DOHH2 (cell line): ENCODE data around the gene IYD.

ENCODE experiments used
- H3F3A ChIP-seq: fragments of 200-600 bp; sonication (generic), shearing (Covaris generic); 2 replicates; pipeline ENCODE4 v1.6.0; 2016; ENCODE audit warnings: antibody characterized with exemption, mild to moderate bottlenecking; ENCODE audit not compliant: control insufficient read depth, insufficient read depth
- H3K27ac ChIP-seq: fragments of 200-600 bp; sonication (generic); 2 replicates; pipeline ENCODE4 v1.5.1; 2014; ENCODE audit warnings: low read depth, mild to moderate bottlenecking, low read length, moderate library complexity
- H3K27me3 ChIP-seq: fragments of 200-600 bp; sonication (generic); 2 replicates; pipeline ENCODE4 v1.6.1; 2014; ENCODE audit warnings: mild to moderate bottlenecking, low read length, mixed read lengths; ENCODE audit not compliant: control insufficient read depth
- H3K36me3 ChIP-seq: fragments of 200-600 bp; sonication (generic); 2 replicates; pipeline ENCODE4 v1.6.1; 2014; ENCODE audit warnings: mild to moderate bottlenecking, low read length, moderate library complexity, mixed read lengths; ENCODE audit not compliant: control insufficient read depth
- H3K4me1 ChIP-seq: fragments of 200-600 bp; sonication (generic); 2 replicates; pipeline ENCODE4 v1.6.1; 2014; ENCODE audit warnings: mild to moderate bottlenecking, low read length, mixed read lengths; ENCODE audit not compliant: control insufficient read depth
- H3K4me2 ChIP-seq: fragments of 200-600 bp; sonication (generic); 2 replicates; pipeline ENCODE4 v1.6.0; 2014; ENCODE audit warnings: mild to moderate bottlenecking, low read length, moderate library complexity
- H3K4me3 ChIP-seq: fragments of 200-600 bp; sonication (generic); 2 replicates; pipeline ENCODE4 v1.5.1; 2014; ENCODE audit warnings: mild to moderate bottlenecking, low read length, mixed read lengths
- H3K79me2 ChIP-seq: fragments of 200-600 bp; sonication (generic); 2 replicates; pipeline ENCODE4 v1.6.1; 2014; ENCODE audit warnings: mild to moderate bottlenecking, low read length, mixed read lengths; ENCODE audit not compliant: control insufficient read depth
- H3K9me2 ChIP-seq: fragments of 200-600 bp; sonication (generic); replicated peaks from 2 replicates; pipeline ENCODE4 v1.6.1; 2014; ENCODE audit warnings: mild to moderate bottlenecking, low read length, mixed read lengths; ENCODE audit not compliant: control insufficient read depth
- H3K9me3 ChIP-seq: fragments of 200-600 bp; sonication (generic); 2 replicates; pipeline ENCODE4 v1.6.1; 2014; ENCODE audit warnings: antibody characterized with exemption, low read length, mixed read lengths; ENCODE audit not compliant: control insufficient read depth, insufficient read depth
- H4K20me1 ChIP-seq: fragments of 200-600 bp; sonication (generic); 2 replicates; pipeline ENCODE4 v1.6.0; 2014; ENCODE audit warnings: low read depth, mild to moderate bottlenecking, antibody characterized with exemption, low read length, moderate library complexity; ENCODE audit not compliant: control insufficient read depth, insufficient read depth
- EZH2phosphoT487 ChIP-seq: fragments of 200-600 bp; sonication (generic); IDR thresholded peaks from 2 replicates; pipeline ENCODE4 v1.6.1; 2017; ENCODE audit warnings: borderline replicate concordance, mild to moderate bottlenecking, antibody characterized with exemption, low read length, moderate library complexity, mixed read lengths
- TF ChIP-seq, protein P1 (sequence below): fragments of 200-600 bp; sonication (generic); IDR thresholded peaks from one replicate; pipeline ENCODE4 v1.5.1; 2014; ENCODE audit warnings: antibody characterized with exemption, mild to moderate bottlenecking, low read depth, low read length; ENCODE audit not compliant: poor library complexity, severe bottlenecking

Gene IYD

DNA sequence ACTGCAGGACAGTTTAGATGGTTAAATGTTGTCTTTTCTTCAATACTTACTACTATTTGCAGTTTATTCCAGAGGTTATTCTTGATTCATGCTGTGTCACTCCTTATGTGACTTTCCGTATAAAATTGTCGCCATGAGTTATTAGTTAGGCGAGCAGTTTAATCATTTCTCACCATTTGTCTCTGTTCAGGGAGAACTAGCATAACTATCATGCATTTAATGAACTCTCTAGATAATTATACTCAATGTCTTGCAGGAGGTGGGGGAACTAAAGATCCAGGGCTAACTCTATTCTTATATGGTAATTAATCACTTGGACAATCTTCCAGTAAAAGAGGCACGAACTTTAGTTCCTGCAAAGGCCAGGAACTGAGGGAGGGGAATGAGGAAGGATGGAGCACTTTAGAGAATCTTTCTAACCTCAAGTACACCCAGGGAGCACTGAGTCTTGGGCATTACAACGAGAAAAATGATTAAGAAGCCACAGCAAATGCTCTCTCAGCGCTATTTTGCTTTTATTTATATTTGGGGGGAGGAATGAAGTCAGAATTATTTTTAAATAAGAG, 58.3 kb downstream of the IYD start:
- Histone ChIP-seq H3K4me2 (no peak overlapping the region), H4K20me1 (no peaks in the 10 kb centered on the region), H3K79me2 (no peaks in the 10 kb centered on the region), H3F3A (no peaks in the 10 kb centered on the region), H3K9me3 (peaks cover 9% of the 10 kb centered on the region; the same call in 1 of the 2 replicates), H3K27me3 (no peaks in the 10 kb centered on the region), H3K9me2 (no peaks in the 10 kb centered on the region), H3K4me1 (no peaks in the 10 kb centered on the region; the same call in 1 of the 2 replicates), H3K4me3 (no peak overlapping the region), H3K36me3 (no peaks in the 10 kb centered on the region), H3K27ac (no peak overlapping the region)
- no peak for TF ChIP-seq EZH2phosphoT487
- TF ChIP-seq, protein P1, sequence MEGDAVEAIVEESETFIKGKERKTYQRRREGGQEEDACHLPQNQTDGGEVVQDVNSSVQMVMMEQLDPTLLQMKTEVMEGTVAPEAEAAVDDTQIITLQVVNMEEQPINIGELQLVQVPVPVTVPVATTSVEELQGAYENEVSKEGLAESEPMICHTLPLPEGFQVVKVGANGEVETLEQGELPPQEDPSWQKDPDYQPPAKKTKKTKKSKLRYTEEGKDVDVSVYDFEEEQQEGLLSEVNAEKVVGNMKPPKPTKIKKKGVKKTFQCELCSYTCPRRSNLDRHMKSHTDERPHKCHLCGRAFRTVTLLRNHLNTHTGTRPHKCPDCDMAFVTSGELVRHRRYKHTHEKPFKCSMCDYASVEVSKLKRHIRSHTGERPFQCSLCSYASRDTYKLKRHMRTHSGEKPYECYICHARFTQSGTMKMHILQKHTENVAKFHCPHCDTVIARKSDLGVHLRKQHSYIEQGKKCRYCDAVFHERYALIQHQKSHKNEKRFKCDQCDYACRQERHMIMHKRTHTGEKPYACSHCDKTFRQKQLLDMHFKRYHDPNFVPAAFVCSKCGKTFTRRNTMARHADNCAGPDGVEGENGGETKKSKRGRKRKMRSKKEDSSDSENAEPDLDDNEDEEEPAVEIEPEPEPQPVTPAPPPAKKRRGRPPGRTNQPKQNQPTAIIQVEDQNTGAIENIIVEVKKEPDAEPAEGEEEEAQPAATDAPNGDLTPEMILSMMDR: no peak

DNA sequence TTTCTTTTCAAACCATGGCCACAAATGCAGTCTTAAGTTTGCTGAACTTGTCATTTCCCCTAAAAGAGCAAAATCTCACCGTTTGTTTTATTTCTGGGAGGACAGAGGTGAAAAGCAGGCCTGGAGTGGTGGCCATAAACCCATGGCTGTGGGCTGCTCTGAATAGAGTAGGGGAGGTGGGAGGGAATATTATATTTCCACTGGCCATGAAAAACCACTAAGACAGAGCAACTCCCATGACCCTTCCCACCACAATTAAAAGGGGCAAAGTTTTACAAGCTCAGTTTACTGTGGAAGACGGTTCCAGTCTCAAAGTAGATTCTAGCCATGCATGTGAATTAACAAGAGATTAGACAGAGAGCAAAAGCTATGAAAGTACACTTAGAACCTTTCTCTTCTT, 59.0 kb downstream of the IYD start:
- H3K27me3 ChIP-seq: no peaks in the 10 kb centered on the region
- no peaks in the 10 kb centered on the region; the same call in 1 of the 2 replicates for H3K4me1 ChIP-seq
- H3K36me3 ChIP-seq: no peaks in the 10 kb centered on the region
- no peaks in the 10 kb centered on the region for H3K79me2 ChIP-seq
- H3K27ac ChIP-seq: no peak overlapping the region
- H3K4me2 ChIP-seq: no peak overlapping the region
- peaks cover 9% of the 10 kb centered on the region; the same call in 1 of the 2 replicates for H3K9me3 ChIP-seq
- H4K20me1 ChIP-seq: no peaks in the 10 kb centered on the region
- TF ChIP-seq, protein P1: no peak
- no peak for TF ChIP-seq EZH2phosphoT487
- H3K4me3 ChIP-seq: no peak overlapping the region
- no peaks in the 10 kb centered on the region for H3K9me2 ChIP-seq
- H3F3A ChIP-seq: no peaks in the 10 kb centered on the region

DNA sequence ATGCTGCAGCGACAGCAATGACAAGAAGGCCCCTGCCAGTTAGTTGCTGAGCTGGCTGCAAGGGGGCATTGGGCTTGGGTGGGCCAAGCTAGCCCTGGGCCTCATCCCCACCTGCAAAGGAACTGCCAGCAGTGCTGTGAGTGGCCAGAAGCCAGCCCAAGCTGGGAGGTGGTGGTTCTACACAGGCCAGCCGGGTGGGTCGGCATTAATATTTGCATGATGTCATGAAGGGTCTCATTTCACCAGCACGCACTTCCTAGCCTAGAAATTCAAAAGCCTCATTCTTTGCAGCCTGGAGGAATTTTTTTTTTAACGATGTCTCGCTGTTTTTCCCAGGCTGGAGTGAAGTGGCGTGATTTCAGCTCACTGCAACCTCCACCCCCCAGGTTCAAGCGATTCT, 62.0 kb downstream of the IYD start:
- Histone ChIP-seq H3F3A (no peaks in the 10 kb centered on the region), H3K36me3 (no peaks in the 10 kb centered on the region), H3K27ac (no peak overlapping the region), H3K79me2 (no peaks in the 10 kb centered on the region), H3K4me1 (peaks cover 1% of the 10 kb centered on the region), H3K27me3 (no peaks in the 10 kb centered on the region), H4K20me1 (no peaks in the 10 kb centered on the region), H3K9me3 (no peaks in the 10 kb centered on the region), H3K4me3 (no peak overlapping the region), H3K9me2 (no peaks in the 10 kb centered on the region), H3K4me2 (no peak overlapping the region)
- no peak for TF ChIP-seq EZH2phosphoT487
- TF ChIP-seq, protein P1: no peak
